Body of pancreas (tissue), 4 donors: ENCODE results near the gene PTRHD1. TPM values are rescaled to one million over a fixed set of nuclear protein-coding genes. Genes with fewer than 3 reads are reported as not detected.

Experiments used
- ATAC-seq: fragments of 150-250 bp; one replicate; pipeline ENCODE4 v1.9.1; 2016
- DNase-seq, 4 donors: peaks; one replicate each; pipeline ENCODE4 v3.0.0-alpha.2; 2019
- H3K27ac ChIP-seq, 4 donors: fragments of 200-600 bp; sonication (generic); 1 replicate in 3 of 4; 2 replicates in 1 of 4; pipeline versions ENCODE4 v1.5.1 to v1.6.1; 2016 to 2019; ENCODE audit warnings: mild to moderate bottlenecking in 1 of 4, mixed read lengths in 1 of 4, moderate library complexity in 1 of 4
- H3K27me3 ChIP-seq, 2 donors: fragments of 200-600 bp; sonication (generic); one replicate each; pipeline ENCODE4 v1.6.0; 2016; ENCODE audit warnings: mild to moderate bottlenecking in 1 of 2
- H3K36me3 ChIP-seq, 2 donors: fragments of 200-600 bp; sonication (generic); replicated peaks in 1 of 2; 2 replicates each; pipeline ENCODE4 v1.5.1; 2016; ENCODE audit warnings: low read depth in 2 of 2; ENCODE audit not compliant: insufficient read depth in 1 of 2
- H3K4me1 ChIP-seq: fragments of 200-600 bp; sonication (generic); one replicate; pipeline ENCODE4 v1.6.0; 2016
- H3K4me3 ChIP-seq, 2 donors: fragments of 200-600 bp; sonication (generic); 1 replicate in 1 of 2; 2 replicates in 1 of 2; pipeline ENCODE4 v1.5.1; 2016 to 2019
- H3K9me3 ChIP-seq, 3 donors: fragments of 200-600 bp; sonication (generic); 1 replicate in 2 of 3; 2 replicates in 1 of 3; pipeline ENCODE4 v1.5.1; 2016
- POLR2A ChIP-seq, 3 donors: fragments of 450-650 bp; IDR thresholded peaks; one replicate each; pipeline ENCODE4 v1.6.1; 2016; ENCODE audit warnings: antibody characterized with exemption in 3 of 3, mild to moderate bottlenecking in 2 of 3
- WGBS, 2 donors: methylation state at CpG; one replicate each; pipeline ENCODE4 v1.1.5; 2017; 5-methylcytosine and 5-hydroxymethylcytosine counted together
- intact Hi-C: fragments of 100-400 bp; cut with DNase I; formaldehyde crosslinking; loops from one replicate; pipeline ENCODE4 v1.15.1; 2023
- total RNA-seq, 2 donors: library from RNA; depleted of rRNA; stranded (reverse); fragments of >200 nt; gene quantifications; one replicate each; pipeline ENCODE4 v1.1.0, GENCODE V29; 2016
- TF ChIP-seq, protein P1 (sequence below), 7 experiments: fragments of 450-650 bp in 4 of 7; fragments of 200-600 bp in 3 of 7; sonication (generic) in 3 of 7; IDR thresholded peaks; one replicate each; pipeline ENCODE4 v1.5.1; 2016 to 2019; ENCODE audit warnings: antibody characterized with exemption in 7 of 7

Gene PTRHD1
- total RNA-seq, 2 donors from 2014 or later, result 13.7 to 15.5 TPM

DNA sequence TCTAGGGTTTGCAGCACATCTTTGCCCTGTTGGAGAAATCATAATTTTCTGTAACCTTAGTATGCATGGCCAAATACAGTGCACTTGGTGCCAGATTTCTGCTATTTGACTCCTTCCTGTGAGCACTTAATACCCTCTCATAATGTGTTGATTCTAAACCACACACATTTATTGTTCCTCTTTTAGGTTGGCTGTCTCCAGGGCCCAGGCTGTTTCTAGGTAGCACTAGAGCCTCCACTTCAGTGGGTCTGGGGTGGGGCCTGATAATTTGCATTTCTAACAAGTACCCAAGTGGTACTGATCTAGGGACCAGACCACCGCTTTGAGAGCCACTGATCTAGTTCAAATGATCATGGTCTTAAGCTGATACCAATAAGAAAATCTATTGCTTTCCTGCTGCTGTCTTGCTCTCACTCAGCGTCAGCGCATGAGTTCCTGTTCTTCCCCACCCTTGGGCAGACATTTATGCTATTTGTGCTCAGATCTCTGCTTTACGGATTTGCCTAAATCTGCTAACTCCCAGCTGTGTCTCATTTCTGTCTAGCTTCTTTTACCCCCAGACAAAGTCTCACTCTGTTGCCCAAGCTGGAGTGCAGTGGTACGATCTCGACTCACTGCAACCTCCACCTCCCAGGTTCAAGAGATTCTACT, 7.4 kb downstream of the PTRHD1 start:
- H3K4me3 ChIP-seq, result no peak overlapping the region
- H3K27me3 ChIP-seq, result no peaks in the 10 kb centered on the region
- intact Hi-C loops, result no loop called here
- H3K4me1 ChIP-seq, result no peaks in the 10 kb centered on the region
- 79 to 88% methylated on average over 6 of the region's 6 CpGs for WGBS, 2 donors
- H3K9me3 ChIP-seq, result no peaks in the 10 kb centered on the region
- TF ChIP-seq POLR2A (IDR thresholded peaks at IDR 0.05), result no peak
- TF ChIP-seq, protein P1, sequence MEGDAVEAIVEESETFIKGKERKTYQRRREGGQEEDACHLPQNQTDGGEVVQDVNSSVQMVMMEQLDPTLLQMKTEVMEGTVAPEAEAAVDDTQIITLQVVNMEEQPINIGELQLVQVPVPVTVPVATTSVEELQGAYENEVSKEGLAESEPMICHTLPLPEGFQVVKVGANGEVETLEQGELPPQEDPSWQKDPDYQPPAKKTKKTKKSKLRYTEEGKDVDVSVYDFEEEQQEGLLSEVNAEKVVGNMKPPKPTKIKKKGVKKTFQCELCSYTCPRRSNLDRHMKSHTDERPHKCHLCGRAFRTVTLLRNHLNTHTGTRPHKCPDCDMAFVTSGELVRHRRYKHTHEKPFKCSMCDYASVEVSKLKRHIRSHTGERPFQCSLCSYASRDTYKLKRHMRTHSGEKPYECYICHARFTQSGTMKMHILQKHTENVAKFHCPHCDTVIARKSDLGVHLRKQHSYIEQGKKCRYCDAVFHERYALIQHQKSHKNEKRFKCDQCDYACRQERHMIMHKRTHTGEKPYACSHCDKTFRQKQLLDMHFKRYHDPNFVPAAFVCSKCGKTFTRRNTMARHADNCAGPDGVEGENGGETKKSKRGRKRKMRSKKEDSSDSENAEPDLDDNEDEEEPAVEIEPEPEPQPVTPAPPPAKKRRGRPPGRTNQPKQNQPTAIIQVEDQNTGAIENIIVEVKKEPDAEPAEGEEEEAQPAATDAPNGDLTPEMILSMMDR (IDR thresholded peaks at IDR 0.05), result no peak
- H3K36me3 ChIP-seq, result no peaks in the 10 kb centered on the region
- DNase-seq, result peak in 2 of 4 donors; percentile 10 to 19
- no peak for ATAC-seq
- no peak overlapping the region for H3K27ac ChIP-seq

DNA sequence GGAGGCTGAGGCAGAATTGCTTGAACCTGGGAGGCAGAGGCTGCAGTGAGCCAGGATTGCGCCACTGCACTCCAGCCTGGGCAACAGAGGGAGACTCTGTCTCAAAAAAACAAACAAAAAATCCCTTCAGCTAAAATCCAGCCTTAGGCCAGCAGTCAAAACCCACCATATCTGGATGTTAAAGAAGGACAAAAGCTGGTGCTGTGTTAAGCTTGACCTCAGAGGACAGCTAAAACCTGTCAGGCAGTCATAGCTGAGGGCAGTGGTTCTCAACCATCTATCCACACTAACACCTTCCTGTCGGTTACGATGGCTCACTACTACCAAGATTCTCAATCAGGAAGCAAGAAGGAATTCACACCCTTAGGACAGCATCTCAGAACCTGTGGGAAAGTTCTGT, 9.6 kb downstream of the PTRHD1 start:
- no peak overlapping the region for H3K4me3 ChIP-seq
- 92 to 97% methylated on average over 3 of the region's 3 CpGs for WGBS, 2 donors
- no peak for DNase-seq
- intact Hi-C loops, result no loop called here
- no peak overlapping the region for H3K27ac ChIP-seq
- no peaks in the 10 kb centered on the region for H3K27me3 ChIP-seq
- H3K9me3 ChIP-seq, result no peaks in the 10 kb centered on the region
- H3K36me3 ChIP-seq, result no peaks in the 10 kb centered on the region
- TF ChIP-seq POLR2A (IDR thresholded peaks at IDR 0.05), result no peak
- TF ChIP-seq, protein P1 (IDR thresholded peaks at IDR 0.05), result no peak
- ATAC-seq, result no peak
- no peaks in the 10 kb centered on the region for H3K4me1 ChIP-seq

DNA sequence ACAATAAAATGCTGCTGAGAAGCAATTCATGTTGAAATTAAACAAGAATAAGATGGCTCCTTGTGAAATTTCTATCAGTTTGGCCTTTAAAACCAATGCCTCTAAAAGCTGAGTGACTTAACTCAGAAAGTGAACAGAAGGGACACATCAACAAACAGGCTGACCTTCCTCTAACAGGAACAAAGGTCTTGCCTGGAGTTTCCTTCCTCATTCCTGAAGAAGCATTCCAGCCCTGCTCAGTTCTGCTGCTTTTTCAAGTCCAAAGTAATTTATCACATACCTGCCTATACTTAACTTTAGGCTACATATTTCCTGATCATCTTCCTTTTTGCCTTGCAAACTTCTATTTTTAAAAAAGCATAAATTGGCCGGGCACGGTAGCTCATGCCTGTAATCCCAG, 14.1 kb downstream of the PTRHD1 start:
- WGBS, 2 donors, result 52% methylated on average over 2 of the region's 2 CpGs

DNA sequence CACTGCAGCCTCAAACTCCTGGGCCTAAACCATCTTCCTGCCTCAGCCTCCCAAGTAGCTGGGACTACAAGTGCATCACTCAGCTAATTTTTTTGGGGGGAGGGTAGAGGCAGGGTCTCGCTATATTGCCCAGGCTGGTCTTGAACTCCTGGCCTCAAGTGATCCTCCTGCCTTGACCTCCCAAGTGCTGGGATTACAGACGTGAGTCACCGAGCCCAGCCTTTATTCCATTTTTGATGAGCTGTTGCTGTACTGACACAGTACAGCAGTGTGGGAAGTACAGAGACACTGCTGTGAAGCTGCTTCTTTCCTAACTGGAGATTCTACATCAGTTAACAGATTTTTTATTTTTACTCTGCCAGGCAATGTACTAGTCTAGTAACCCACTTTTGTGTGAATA, 18.8 kb downstream of the PTRHD1 start:
- Histone ChIP-seq H3K27ac (no peak overlapping the region), H3K4me1 (no peaks in the 10 kb centered on the region), H3K27me3 (no peaks in the 10 kb centered on the region), H3K4me3 (no peak overlapping the region), H3K36me3 (peaks cover 0 to 7% of the 10 kb centered on the region in 2 donors), H3K9me3 (no peaks in the 10 kb centered on the region)
- TF ChIP-seq, protein P1 (IDR thresholded peaks at IDR 0.05), result no peak
- no peak for TF ChIP-seq POLR2A (IDR thresholded peaks at IDR 0.05)
- 74 to 81% methylated on average over 3 of the region's 3 CpGs for WGBS, 2 donors
- intact Hi-C loops, result no loop called here
- ATAC-seq (no peak), DNase-seq (no peak)

More for the DNA sequence above, 14.1 kb downstream of the PTRHD1 start:
- Histone ChIP-seq H3K4me3 (no peak overlapping the region), H3K9me3 (no peaks in the 10 kb centered on the region), H3K36me3 (no peaks in the 10 kb centered on the region), H3K27me3 (no peaks in the 10 kb centered on the region), H3K27ac (peak overlapping the region in 2 of 4 donors; percentile 47 to 56), H3K4me1 (no peaks in the 10 kb centered on the region)
- intact Hi-C loops, result no loop called here
- ATAC-seq (peak; percentile 75), DNase-seq (peak in 1 of 4 donors; percentile 18)
- TF ChIP-seq POLR2A (IDR thresholded peaks at IDR 0.05), result no peak
- TF ChIP-seq, protein P1 (IDR thresholded peaks at IDR 0.05), result no peak
